Stimulated activated CD8-positive, alpha-beta memory T cell treated with anti-CD3 and anti-CD28 coated beads, Interleukin-7, amount 100 ng/mL, for 1 hour (primary cell): ENCODE results near the gene RNF112.
"Not testable (repeated sequence)": the region's sequence is repeated elsewhere in the genome, so short reads cannot be mapped to it uniquely, and the experiment has no call there.

Experiments
- DNase-seq, 2 donors: peaks; one replicate each; pipeline ENCODE4 v3.0.0-alpha.2; 2020; ENCODE audit warnings: low read depth in 2 of 2

The RNF112 gene

DNA sequence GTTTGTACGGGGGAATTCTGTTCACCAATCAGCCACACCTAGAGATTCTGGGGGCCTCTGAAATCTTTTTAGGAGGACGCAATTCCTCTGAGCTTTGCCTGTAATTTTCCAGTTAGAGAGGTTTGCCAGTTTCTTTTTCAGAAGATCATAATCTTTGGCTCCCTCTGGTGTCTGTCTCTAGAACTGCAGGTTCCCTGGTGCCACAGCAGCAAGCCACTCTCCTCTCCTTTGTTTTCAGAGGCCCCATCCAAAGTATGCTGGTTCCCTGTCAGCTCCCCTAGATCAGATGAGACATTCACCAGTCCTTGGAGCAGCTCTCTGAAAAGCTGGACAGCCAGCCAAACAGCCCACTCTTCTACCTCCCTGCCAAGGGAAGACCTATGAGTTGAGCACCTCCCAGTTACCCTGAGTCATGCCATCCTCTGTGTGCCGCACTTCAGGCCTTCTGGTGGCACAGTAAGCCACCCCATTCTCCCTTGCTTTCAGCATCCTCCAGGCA lies 36.1 kb downstream of the RNF112 start:
- peak; percentile 38 to 50 for DNase-seq

DNA sequence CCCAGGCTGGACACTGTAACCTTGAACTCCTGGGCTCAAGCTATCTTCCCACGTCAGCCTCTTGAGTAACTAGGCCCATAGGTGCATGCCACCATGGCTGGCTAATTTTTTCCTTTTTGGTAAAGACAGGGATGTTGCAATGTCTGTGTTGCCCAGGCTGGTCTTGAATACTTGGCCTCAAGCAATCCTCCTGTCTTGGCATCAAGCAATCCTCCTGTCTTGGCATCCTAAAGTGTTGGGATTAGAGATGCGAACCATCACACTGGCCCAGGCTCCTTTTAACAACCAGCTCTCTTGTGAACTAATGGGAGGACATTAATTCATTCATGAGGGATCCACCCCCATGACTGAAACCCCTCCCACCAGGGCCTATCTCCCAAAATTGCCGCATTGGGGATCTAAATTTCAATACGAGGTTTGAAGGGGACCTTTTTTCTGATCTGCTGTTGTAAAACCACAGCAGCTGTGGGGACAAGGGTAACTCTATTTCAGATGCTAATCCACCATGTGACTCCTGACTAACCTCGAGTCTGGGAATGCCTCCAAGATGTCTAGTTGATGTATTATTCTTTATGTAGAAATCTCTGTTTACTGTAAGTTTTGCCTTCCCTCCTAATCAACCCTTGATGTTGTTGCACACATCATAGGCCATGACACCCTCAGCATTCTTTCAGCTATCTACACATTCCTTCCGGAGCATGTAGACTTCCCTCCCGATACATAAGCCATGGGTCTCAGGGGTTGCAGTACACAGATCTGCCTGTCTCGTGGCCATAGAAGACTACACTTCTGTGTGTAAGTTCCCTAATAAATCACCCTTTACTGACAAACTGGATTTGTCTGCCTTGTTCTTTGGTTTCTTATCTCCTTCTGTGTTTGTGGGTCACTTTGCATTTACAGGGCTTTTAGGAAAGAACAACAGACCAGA lies 37.6 kb downstream of the RNF112 start:
- no peak for DNase-seq

DNA sequence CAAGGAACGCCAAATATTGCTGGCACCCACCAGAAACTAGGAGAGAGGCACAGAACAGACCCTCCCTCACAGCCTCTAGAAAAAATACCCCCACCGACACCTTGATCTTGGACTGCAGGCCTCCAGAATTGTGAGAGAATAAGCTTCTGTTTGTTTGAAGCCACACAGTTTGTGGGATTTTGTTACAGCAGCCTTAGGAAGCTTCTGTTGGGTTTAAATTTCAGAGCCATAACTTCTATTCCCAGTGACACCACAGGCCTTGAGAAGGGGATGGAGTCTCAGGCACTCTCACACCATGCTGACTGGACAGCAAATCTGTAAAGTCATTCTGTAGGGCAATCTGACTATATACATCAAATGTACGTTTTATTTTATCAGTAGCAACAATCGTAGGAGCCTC lies 38.6 kb downstream of the RNF112 start:
- no peak for DNase-seq

DNA sequence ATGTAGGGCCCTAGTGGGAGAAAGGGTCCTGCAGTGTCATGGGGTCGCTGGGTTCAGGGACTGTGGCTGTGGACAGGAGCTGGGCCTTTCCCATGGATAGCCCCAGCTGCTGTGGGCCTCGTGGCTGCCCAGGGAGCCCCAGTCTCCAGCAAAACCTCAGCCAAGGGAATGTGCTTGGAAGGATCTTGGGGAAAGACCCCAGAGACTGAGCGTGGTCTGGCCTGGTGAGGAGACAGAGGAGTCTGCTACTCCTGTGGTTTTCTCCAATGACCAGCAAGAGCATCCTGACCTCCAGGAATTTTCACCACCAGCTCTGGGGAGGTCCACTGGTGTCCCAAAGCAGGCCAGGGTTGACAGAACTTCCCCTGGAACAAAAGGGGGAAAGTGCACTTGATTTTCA lies 42.3 kb downstream of the RNF112 start:
- no peak for DNase-seq

DNA sequence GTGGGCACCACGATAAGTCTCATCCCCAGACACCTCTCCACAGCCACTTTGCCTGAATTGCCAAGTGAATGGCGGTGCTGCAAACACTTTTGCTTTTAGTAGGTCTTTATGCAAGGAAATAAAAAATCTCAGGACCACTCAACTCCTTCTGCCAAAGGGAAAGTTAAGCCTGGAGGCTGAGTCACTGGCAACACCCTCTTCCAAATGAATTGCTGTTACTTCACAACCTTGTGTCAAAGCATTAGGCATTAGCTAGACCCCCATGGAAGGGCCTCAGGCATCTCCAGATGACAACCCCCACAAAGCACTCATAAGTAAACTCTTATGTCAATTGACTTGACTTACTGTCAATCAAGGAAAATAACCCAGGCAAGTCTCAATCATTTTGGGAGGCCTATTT lies 43.0 kb downstream of the RNF112 start:
- DNase-seq: no peak

DNA sequence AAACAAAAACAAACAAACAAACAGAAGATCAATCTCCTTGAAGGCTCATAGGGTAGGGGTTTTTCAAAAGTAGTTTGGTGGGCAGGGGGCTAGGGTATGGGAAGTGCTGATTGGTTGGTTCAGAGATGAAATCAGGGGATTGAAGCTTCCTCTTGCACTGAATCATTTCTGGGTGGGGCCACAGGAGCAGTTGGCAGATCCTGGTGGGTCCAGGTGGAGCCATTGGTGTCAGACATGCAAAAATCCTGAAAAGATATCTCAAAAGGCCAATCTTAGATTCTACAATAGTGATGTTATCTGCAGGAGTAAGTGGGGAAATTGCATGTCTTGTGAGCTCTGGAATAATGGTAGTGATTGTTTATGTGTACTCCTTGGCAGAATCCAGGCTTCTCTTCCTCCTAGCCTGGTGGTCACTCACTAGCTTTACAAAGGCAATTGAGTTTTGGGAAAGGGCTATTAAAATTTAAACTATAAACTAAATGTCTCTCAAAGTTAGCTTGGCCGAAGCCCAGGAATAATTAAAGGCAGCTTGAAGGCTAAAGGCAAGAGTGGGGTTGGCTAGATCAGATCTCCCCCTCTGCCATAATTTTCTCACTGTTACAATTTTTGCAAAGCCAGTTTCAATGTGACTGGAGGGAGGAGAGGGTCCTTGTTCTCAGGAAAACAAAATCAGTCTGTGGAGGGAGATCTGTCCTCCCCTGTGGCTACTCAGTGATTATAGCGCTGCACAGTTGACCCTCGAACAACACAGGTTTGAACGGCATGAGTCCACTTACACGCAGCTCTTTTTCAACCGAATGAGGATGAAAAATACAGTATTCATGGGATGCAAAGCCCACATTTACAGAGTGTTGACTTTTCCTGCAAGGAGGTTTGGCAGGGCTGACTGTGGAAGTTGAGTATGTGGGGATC lies 45.2 kb downstream of the RNF112 start:
- no peak for DNase-seq

DNA sequence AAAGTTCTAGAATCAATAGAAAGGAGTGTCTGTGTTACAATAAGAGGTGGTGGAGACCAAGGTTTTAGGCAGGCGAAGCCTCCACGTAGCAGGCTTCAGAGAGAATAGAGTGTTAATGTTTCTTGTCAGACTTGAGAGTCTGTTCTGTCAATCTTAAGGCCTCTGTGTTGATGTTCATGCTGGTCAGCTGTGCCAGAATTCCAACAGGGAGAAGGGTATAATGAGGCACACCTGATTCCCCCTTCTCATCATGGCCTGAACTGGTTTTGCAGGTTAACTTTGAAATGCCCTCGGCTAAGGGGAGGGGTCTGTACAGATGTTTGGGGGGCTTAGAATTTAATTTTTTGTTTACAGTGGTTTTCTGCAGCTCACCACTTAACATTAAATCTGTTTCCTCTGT lies 46.0 kb downstream of the RNF112 start:
- DNase-seq: no peak

DNA sequence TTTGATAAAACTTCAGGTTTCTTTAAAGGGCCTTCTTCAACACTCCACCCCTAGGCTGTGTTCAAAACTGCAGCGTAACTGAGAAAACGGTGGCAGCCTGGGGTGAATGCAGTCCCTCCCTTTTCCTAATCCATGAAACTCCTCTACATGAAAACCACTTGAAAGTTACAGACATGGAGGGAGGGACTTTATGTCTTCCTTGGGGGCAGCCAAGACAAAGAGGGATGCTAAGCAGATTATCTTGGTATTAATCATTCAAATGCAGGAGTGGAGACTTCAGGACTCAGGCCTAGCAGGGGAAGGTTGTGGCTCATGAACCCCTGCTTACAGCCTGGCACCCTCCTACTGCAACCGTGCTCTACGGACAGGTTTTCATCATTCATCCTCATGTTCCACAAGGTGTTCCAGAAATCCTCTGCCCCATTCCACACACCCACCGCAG lies 46.8 kb downstream of the RNF112 start:
- DNase-seq: no peak

DNA sequence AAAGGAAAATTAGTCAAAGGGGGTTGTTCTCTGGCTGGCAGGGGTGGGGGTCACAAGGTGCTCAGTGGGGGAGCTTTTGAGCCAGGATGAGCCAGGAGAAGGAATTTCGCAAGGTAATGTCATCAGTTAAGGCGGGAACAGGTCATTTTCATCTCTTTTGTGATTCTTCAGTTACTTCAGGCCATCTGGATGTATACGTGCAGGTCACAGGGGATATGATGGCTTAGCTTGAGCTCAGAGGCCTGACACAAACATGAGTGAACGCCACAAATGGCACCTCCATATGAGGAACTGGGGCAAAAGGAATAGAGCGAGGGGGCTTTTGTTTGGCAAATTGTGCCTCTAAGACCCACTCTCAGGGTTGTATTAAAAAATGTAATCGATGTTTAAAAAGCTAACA lies 47.4 kb downstream of the RNF112 start:
- DNase-seq: not testable (repeated sequence)

DNA sequence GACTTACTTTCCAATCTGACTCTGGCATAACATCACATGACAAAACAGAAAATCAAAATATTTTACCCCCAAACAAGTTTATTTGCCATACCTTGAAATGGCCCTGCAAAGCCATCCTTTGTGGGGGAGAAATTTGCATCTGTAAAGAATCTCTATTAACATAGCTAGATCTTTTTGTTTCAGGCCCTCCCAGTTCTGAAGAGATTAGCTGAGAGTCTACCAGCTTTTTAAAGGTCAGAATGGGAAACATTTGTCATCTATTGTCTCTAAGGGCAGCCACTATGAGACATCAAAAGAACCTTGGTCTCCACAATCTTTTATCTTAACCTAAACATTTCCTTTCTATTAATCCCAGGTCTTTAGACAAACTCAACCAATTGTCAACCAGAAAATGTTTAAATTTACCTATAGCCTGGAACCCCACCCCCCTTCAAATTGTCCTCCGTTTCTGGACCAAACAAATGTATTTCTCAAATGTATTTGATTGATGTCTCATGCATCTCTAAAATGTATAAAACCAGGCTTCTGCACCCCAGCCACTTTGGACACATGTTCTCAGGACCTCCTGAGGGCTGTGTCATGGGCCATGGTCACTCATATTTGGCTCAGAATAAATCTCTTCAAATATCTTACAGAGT lies 48.1 kb downstream of the RNF112 start:
- DNase-seq: not testable (repeated sequence)

DNA sequence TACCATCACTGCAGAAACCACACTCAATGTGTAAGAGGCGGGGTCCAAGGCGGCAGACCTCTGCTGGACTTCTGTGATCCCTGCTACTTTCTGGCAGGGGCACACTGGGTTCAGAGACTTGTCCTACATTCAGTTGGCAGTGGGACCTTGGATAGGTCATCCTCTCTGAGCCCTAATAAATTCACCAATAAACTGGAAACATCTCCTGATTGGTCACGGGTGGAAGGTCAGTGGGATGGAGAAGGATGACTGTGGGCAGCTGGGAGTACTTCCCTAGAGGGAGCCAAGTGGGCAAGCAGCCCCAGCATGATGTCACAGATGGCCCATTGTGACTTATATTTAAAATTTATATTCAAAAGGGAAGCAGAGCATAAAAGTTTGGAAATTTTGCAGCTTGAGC lies 49.7 kb downstream of the RNF112 start:
- DNase-seq: no peak

DNA sequence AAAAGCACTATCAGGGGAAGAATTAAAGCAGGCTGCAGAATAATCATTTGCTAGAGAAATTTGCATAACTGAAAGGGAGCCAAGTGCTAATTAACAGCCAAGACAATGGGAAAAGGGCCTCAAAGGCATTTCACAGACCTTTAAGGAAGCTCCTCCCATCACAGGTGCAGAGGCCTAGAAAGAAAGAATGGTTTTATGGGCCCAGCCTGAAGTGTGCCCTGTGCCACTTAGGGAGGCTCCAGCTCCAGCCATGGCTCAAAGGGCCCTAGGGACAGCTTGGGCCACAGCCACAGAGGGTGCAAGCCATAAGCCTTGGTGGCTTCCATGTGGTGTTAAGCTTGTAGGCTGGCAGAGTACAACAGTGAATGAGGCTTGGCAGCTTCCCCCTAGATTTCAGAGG lies 50.1 kb downstream of the RNF112 start:
- DNase-seq: no peak

DNA sequence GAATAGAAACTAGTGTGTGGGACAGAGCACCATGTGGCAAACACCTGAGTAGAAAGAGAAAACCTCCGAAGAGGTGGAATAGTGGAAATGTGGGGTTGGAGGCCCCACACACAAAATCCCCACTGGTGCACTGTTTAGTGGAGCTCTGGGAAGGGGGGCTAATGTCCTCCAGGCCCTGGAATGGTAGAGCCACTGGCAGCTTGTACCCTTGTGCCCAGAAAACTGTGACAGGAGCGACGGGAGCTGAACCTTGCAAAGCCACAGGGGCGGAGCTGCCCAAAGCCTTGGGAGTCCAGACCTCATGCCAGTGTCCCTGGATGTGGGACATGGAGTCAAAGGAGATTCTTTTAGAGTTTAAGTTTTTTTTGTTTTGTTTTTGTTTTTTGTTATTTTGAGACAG lies 50.6 kb downstream of the RNF112 start:
- no peak for DNase-seq

DNA sequence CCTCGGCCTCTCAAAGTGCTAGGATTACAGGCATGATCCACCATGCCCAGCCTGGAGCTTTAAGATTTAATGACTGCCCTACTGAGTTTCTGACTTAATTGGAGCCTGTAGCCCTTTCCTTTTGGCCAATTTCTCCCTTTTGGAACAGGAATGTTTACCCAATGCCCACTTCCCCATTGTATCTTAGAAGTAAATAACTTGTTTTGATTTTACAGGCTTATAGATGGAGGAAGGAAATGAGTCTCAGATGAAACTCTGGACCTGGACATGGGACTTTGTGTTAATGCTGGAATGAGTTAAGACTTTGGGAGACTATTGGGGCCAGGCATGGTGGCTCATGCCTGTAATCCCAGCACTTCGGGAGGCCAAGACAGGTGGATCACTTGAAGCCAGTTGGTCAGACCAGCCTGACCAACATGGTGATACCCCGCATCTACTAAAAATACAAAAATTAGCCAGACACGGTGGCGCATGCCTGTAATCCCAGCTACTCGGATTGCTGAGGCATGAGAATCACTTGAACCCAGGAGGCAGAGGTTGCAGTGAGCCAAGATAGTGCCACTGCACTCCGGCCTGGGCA lies 51.5 kb downstream of the RNF112 start:
- not testable (repeated sequence) for DNase-seq

DNA sequence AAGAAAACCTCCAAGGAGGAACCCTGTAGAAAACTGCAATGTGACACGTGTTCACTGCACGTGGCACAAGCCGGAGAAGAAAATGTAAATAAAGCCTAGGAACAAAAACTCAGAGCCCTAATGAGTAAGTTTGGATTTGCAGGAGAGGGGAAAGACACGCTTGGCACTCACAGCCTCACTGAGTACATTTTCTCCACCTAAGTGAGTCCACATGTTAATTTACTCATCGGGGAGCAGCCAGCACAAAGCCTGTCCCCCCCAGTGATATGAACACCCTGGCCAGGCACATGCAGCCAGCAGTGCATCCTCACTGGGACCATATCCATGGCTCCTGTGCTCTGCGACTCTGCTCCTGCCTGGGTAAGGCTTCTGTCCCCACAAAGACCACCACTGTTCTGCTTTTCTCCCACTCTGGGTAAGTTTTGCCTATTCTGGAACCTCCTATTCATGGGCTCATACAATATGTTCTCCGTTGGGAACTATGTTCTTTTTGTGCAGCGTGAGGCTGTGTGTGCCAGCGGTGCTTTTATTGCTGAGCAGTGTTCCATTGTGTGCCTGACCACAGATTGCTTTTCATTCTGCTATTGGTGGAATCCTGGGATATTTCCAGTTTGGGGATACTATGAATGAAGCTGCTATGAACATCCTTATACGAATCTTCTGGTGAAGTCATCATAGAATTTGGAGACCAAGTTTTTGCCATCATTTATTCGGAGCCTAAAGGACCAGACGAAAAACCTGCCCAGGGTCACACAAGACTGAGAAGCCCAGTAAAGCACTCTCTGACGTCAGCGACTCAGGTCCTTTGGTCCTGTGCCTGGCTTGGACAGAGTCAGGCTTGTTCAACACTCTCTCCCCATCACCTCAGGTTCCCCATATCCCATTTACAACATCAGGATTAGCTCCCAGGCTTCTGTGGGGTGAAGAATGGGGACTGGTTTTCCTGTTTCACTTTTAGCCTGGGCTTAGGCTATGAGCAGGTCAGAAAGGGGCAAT lies 53.3 kb downstream of the RNF112 start:
- no peak for DNase-seq
